Choroid plexus epithelial cell (primary cell): ENCODE measurements around the gene GNAL.
"Not testable (repeated sequence)": the region's sequence is repeated elsewhere in the genome, so short reads cannot be mapped to it uniquely, and the experiment has no call there.

Experiments
- DNase-seq: peaks from one replicate; pipeline ENCODE4 v3.0.0-alpha.2; 2010; ENCODE audit warnings: low read depth
- H3K4me3 ChIP-seq: 2 replicates; pipeline ENCODE4 v1.5.1; 2011; ENCODE audit warnings: low read depth, mild to moderate bottlenecking, control low read depth, low read length, moderate library complexity
- TF ChIP-seq, protein P1 (sequence below): conservative IDR thresholded peaks from 2 replicates; pipeline ENCODE4 v1.5.1; 2011; ENCODE audit warnings: low read depth, mild to moderate bottlenecking, control low read depth, inconsistent platforms, low read length, moderate library complexity

GNAL gene

DNA sequence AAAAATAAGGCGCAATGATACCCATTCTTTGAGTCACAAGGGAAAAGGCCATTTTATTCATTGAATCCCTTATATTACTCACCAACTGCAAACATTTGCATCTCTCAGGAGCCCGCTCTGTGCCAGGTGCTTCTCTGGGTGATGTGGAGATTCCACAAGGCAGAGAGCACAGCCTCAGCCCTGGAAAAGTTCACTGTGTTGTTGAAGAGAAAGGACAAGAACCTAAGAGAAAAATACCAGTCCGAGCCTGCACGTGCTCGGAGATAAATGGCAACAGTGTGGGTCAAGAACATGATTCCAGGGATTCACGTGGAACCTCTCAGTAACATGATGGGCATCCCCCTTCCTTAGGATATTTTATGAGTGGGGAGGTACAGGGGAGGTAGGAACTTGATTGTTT lies 11.8 kb downstream of the GNAL start:
- TF ChIP-seq, protein P1, sequence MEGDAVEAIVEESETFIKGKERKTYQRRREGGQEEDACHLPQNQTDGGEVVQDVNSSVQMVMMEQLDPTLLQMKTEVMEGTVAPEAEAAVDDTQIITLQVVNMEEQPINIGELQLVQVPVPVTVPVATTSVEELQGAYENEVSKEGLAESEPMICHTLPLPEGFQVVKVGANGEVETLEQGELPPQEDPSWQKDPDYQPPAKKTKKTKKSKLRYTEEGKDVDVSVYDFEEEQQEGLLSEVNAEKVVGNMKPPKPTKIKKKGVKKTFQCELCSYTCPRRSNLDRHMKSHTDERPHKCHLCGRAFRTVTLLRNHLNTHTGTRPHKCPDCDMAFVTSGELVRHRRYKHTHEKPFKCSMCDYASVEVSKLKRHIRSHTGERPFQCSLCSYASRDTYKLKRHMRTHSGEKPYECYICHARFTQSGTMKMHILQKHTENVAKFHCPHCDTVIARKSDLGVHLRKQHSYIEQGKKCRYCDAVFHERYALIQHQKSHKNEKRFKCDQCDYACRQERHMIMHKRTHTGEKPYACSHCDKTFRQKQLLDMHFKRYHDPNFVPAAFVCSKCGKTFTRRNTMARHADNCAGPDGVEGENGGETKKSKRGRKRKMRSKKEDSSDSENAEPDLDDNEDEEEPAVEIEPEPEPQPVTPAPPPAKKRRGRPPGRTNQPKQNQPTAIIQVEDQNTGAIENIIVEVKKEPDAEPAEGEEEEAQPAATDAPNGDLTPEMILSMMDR = no peak
- DNase-seq = no peak
- H3K4me3 ChIP-seq = no peak overlapping the region

GRCh38 chr18:11710578-11710977 lies 21.5 kb downstream of the GNAL start:
- TF ChIP-seq, protein P1 = no peak
- no peak overlapping the region for H3K4me3 ChIP-seq
- DNase-seq = no peak

GRCh38 chr18:11713756-11714155 lies 24.7 kb downstream of the GNAL start:
- TF ChIP-seq, protein P1 = no peak
- DNase-seq = no peak
- no peak overlapping the region for H3K4me3 ChIP-seq

DNA sequence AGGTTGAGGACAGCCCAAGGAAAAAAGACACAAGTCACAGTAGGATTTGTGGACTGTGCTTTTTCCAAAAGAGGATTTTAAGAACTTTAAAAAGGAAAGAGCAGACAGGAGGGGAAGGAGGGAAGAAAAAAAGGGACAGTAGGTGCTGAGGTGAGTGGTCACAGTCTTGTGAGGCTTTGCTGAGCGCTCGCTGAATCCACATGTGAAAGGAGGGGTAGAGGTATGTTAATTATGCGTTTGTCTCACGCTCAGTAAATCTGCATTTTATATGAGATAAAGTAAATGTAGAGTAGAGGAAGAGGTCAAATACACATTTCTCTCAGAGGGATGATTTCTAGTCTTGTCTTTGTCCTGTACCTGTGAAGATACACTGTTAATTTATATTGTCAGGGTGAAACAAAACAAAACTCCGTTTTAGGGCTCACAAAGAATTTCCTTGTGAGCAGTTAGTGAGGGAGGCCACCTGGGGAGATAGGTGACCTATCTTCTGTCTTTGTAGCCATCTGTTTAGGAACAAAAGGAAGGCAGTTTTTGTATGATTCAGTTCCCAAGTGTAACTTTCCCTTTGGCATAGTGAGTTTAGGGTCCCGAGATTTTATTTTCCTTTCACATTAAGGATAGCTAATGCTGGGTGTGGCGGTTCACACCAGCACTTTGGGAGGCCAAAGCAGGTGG lies 25.3 kb downstream of the GNAL start:
- no peak overlapping the region for H3K4me3 ChIP-seq
- TF ChIP-seq, protein P1 = no peak
- DNase-seq = no peak

GRCh38 chr18:11716767-11717315 lies 27.8 kb downstream of the GNAL start:
- not testable (repeated sequence) for DNase-seq, H3K4me3 ChIP-seq

GRCh38 chr18:11719050-11719449 lies 30.0 kb downstream of the GNAL start:
- no peak for DNase-seq

GRCh38 chr18:11719621-11720020 lies 30.6 kb downstream of the GNAL start:
- H3K4me3 ChIP-seq = no peak overlapping the region
- DNase-seq = no peak
- TF ChIP-seq, protein P1 = no peak

More at GRCh38 chr18:11719050-11719449, 30.0 kb downstream of the GNAL start:
- TF ChIP-seq, protein P1 = no peak
- no peak overlapping the region for H3K4me3 ChIP-seq
